ENCODE data around the gene MTCH1.

The MTCH1 gene

GRCh38 chr6:36969988-36970891 is 15.8 kb downstream of the MTCH1 start:
- no peak for TF ChIP-seq CTCF (IDR thresholded peaks at IDR 0.05; ENCODE audit: low read depth, low read length, missing control alignments)
- H3K4me3 ChIP-seq (replicated peaks; ENCODE audit: low read depth, low read length), result no peak overlapping the region
- no peak for DNase-seq (ENCODE audit: extremely low read depth, low read depth)

GRCh38 chr6:36969240-36969691 is 16.7 kb downstream of the MTCH1 start:
- DNase-seq (ENCODE audit: extremely low read depth, low read depth), result no peak
- H3K4me3 ChIP-seq (replicated peaks; ENCODE audit: low read depth, low read length), result no peak overlapping the region
- TF ChIP-seq CTCF (IDR thresholded peaks at IDR 0.05; ENCODE audit: low read depth, low read length, missing control alignments), result no peak

- no peak overlapping the region for H3K4me3 ChIP-seq (replicated peaks; ENCODE audit: low read depth, low read length)
- DNase-seq (ENCODE audit: extremely low read depth, low read depth), result no peak
- TF ChIP-seq CTCF (IDR thresholded peaks at IDR 0.05; ENCODE audit: low read depth, low read length, missing control alignments), result no peak
Measured at GRCh38 chr6:36968266-36968977, 17.6 kb downstream of the MTCH1 start.

GRCh38 chr6:36967757-36968156 is 18.2 kb downstream of the MTCH1 start:
- DNase-seq (ENCODE audit: extremely low read depth, low read depth), result no peak

GRCh38 chr6:36967301-36967700 is 18.7 kb downstream of the MTCH1 start:
- no peak overlapping the region for H3K4me3 ChIP-seq (replicated peaks; ENCODE audit: low read depth, low read length)
- no peak for TF ChIP-seq CTCF (IDR thresholded peaks at IDR 0.05; ENCODE audit: low read depth, low read length, missing control alignments)
- DNase-seq (ENCODE audit: extremely low read depth, low read depth), result no peak

More at GRCh38 chr6:36967757-36968156, 18.2 kb downstream of the MTCH1 start:
- no peak overlapping the region for H3K4me3 ChIP-seq (replicated peaks; ENCODE audit: low read depth, low read length)
- no peak for TF ChIP-seq CTCF (IDR thresholded peaks at IDR 0.05; ENCODE audit: low read depth, low read length, missing control alignments)

- no peak for TF ChIP-seq CTCF (IDR thresholded peaks at IDR 0.05; ENCODE audit: low read depth, low read length, missing control alignments)
- no peak overlapping the region for H3K4me3 ChIP-seq (replicated peaks; ENCODE audit: low read depth, low read length)
- DNase-seq (ENCODE audit: extremely low read depth, low read depth), result no peak
Measured at GRCh38 chr6:36964908-36965307, 21.1 kb downstream of the MTCH1 start.

All from HFF-Myc (cell line).